GM18519 (cell line): ENCODE measurements around the gene MTARC2.
"Not testable (repeated sequence)": the region's sequence is repeated elsewhere in the genome, so short reads cannot be mapped to it uniquely, and the experiment has no call there.

Source experiments
- ATAC-seq: cut with Tn5 transposase; IDR thresholded peaks from one replicate; pipeline ENCODE4 v1.9.1; 2021; ENCODE audit warnings: mild to moderate bottlenecking, moderate library complexity; ENCODE audit not compliant: unreplicated experiment, low FRiP score

The MTARC2 gene

DNA sequence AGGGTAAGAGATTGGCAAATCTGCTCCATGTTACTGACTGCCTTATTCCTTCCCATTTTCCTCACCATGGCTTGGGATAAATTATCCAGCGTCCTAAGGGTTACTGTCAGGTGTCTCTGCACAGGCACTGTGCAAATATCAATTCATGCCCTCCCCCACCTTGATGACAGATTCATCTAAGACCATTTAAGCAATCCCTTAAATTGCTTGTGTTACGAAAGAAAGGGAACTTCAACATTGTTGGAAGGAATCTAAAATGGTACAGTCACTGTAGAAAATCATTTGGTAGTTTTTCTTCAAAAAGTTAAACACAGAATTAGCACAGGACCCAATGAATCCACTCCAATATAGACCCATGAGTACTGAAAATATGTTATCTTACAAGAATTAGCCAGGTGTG, 17.6 kb upstream of the MTARC2 start:
- ATAC-seq, result no peak

DNA sequence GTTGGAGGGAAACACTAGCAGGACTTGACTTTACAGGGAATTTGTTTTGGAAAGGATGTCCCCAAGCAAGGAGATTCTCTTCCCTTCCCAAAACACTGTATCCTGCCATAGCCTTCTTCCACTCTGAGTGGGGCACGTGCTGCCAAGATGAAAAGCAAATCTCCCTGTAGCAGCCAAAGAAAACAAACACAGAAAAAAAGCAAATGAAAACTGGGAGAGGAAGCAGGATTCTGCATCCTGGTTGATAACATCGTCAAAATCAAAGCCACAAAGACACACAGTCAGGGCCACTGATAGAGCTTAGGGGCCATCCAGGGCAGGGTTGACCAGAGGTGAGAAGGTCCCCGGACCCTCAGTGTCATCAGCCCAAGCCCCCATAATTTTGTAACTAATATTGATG, 16.0 kb upstream of the MTARC2 start:
- no peak for ATAC-seq

DNA sequence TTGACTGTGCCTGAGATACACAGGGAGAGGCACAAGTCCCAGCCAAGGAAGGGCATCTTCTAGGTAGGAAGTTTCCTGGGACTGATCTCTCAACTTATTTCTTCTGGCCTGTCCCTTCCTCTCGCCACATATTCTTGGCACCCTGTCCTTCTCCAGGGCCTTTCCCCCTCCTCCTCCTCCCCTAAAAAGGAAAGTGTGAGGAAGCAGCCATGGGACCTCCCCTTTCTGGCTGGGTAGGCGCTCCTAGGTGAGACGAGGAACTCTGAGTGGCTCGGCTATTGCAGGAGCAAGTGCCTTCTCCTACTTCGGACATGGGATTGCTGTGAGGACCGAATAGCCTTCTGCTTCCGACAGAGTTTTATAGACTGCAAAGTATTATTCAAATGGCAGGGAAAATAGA, 15.5 kb upstream of the MTARC2 start:
- ATAC-seq, result peak; percentile 5

DNA sequence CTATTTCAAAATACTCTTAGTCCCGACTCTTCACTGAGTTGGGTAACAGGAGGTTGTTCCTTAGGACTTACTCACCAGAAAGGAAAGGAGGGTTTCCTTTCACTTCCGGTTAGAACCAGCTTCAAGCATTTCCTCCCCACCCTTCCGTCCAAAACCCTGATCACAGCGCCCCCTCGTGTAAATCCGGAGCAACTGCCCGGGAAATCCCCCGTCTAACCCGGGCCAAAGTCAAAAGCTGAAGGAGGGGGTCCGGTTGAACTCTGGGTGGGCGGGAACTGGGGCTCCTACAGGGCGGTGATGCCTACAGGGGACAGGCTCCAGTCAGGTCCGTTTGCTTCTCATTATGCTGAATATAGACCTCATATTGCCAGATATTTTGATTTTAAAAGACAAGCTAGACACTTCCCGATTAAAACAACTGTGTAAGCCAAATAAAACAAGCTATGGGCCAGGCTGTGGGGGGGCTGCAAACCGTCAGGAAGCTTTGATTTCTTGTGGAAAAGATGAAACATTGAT, 15.0 kb upstream of the MTARC2 start:
- peak; percentile 53 for ATAC-seq

DNA sequence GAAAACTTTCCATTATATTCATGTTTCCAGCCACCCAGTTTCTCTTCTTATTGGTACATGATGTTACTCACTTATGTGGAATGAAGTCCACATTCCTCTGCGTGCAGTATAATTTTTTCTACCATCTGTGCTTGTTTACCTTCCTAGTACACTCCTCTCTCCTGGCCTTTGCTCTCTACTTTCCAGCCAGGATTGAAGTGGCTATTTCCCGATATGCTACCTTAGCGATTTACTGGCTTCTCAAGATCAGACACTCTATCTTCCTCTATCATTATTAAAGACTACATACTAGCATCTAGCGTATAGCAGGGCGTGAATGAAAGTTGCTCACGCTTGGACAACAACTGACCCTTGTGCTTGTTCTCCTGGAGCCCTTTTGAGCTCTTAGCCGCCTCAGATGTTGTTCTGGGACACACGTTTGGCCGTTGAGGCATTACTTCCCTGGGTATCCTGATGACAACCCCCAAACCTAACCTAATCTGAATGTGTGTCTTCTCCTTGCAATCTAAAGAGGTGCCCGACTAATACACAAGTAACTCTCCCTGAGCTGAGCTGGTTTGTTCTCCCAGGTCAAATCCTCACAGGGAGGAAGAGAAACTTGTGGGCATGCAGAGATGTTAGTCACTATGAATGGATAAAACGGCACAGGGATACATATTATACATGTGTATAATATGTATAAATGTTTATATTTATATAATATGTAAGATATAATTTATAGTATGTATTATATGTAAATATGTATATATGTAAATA, 13.4 kb upstream of the MTARC2 start:
- ATAC-seq, result no peak

DNA sequence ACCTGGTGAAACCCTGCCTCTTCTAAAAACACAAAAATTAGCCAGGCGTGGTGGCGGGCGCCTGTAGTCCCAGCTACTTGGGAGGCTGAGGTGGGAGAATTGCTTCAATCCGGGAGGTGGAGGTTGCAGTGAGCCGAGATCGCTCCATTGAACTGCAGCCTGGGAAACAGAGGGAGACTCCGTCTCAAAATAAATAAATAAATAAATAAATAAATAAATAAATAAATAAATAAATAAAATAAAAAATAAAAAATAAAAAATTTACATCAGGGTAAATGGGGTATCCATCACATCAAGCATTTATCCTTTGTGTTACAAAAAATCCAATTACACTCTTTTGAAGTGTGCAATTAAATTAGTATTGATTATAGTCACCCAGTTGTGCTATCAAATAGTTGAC, 11.8 kb upstream of the MTARC2 start:
- not testable (repeated sequence) for ATAC-seq

DNA sequence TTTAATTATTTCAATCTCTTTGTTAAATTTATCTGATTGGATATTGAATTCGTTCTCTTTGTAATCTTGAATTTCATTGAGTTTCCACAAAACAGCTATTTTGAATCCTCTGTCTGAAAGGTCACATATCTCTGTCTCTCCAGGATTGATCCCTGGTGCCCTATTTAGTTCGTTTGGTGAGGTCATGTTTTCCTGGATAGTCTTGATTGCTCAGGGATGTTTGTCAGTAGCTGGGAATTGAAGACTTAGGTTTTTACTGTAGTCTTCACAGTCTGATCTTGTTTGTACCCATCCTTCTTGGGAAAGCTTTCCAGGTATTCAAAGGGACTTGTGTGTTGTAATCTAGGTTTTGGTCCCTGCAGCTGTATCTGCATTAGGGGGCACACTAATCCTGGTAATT, 6.8 kb upstream of the MTARC2 start:
- ATAC-seq, result no peak

DNA sequence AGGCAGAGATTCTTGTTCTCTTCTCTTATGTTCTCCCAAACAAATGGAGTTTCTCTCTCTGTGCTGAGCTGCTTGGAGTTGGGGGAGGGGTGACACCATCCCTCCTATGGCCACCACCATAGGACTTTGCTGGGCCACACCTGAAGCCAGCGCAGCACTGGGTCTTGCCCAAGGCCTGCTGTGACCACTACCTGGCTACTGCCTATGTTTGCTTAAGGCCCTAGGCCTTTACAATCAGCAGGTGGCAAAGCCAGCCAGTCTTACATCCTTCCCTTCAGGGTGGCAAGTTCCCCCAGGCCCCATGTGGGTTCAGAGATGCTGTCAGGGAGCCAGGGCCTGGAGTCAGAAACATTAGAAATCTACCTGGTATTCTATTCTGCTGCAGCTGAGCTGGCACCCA, 6.3 kb upstream of the MTARC2 start:
- no peak for ATAC-seq

DNA sequence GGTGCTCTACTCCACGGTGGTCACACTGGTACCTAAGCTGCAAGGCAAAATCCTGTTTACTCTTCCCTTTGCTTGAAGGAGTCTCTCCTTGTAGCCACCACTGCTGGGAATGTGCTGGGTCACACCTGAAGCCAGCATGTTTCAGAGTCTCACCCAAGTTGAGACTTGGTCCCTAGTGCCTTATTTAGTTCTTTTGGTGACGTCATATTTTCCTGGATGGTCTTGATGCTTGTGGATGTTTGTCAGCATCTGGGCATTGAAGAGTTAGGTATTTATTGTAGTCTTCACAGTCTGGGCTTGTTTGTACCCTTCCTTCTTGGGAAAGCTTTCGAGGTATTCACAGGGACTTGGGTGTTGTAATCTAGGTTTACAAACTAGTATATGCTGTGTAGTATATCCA, 5.6 kb upstream of the MTARC2 start:
- no peak for ATAC-seq

DNA sequence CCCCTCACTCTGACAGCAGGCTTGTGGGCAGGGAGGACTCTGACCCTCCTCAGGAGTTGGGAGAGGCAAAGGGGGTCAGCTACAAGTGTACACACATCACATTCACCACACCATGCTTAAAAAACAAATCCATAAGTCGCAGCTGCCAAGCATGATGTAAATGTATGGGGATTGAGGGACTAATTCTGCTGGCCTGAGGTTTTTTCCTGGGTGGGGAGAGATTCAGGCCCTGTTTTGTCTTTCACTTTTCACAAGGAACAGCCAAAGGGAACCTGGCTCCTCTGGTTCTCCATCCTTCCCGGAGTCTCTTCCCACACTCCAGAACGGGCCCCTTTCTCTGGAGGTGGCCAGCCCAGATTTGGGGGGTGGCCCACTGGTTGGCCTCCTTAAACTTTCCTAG, 1.3 kb upstream of the MTARC2 start:
- ATAC-seq, result no peak

DNA sequence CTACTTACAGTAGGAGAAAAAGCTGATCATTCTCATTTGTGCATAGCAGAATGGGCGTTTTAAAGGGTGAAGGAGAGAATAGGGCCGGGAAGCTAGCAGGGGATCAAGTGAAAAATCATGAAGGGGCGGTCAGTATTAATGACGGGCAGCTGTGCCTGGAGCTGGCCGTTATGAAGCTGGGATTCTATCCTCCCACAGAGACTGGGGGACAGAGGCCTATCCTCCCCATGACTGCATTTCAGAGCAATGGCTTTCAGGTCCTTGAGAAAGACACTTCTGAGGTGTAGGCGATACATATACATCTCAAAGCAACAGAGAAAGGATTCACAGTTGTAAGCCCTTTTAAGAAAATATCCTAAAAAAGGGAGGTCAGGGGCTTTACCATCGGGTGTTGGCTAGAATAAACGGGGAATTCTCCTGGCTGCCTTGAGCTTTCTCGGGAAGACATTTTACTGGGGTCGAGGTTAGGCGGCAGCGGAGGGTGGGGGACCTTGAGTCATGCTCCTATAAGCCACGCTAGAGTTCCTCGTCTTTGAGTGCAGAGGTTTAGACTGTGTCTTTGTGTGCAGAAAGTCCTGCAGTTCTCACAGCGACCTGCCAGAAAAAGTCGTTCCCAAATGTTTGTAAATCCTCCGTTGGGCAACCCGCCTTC, 559 bp upstream of the MTARC2 start:
- peak; percentile 18 for ATAC-seq

DNA sequence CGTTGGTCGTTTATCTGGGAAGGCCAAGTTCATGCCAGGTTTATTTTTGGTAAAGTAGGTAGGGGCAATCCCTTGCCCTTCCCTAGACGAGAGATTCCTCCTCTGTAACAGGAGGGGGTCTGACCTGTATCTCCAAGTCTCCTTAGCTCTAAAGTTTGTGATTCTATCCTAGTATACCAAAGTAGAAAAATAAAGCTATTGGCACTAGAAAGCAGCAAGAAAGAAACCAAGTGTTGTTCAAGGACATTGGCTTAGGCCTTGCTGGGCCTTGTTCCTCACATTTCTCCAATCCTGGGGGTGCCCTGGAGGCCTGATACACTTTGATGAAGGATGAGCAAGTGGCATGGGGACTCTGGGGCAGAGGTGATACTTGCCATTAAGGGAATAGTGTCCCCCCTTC, 814 bp downstream of the MTARC2 start:
- no peak for ATAC-seq

DNA sequence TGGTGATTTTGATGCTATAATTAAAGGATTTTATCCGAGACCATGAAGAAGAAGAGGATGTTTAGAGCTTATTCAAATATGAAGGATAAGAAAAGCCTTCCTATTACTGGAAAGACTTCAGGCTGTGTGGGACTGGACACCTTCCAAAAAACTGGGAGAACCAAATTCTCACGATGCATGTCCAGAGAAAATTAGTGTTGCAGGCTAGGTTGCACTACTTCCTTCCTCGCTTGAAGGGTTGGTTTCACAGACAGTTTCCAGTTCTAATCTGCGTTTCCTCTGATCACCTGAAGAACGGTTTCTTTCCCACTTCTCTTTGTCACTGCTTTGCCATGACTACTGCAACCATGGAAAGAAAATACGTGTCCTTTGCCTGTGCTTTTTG, 2.0 kb downstream of the MTARC2 start:
- ATAC-seq, result no peak

DNA sequence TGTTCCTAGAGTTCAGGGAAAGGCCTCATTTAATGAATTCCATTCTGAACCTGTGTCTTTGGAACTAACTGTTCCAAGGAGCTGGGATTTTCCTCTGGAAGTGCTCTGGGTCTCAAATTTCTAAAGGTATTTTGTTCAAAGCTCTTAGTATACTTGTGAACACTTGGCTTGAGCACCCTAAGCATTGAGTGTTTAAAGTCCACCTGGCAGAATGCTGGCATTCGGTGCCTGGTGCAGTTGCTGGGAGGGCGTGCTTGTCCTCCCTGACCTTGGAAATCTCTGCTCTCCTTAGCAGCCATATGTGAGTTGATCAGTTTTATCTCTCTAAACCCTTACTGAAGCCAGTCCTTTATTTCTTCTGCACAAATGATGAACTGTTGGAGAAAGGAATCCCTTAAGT, 3.0 kb downstream of the MTARC2 start:
- ATAC-seq, result no peak

DNA sequence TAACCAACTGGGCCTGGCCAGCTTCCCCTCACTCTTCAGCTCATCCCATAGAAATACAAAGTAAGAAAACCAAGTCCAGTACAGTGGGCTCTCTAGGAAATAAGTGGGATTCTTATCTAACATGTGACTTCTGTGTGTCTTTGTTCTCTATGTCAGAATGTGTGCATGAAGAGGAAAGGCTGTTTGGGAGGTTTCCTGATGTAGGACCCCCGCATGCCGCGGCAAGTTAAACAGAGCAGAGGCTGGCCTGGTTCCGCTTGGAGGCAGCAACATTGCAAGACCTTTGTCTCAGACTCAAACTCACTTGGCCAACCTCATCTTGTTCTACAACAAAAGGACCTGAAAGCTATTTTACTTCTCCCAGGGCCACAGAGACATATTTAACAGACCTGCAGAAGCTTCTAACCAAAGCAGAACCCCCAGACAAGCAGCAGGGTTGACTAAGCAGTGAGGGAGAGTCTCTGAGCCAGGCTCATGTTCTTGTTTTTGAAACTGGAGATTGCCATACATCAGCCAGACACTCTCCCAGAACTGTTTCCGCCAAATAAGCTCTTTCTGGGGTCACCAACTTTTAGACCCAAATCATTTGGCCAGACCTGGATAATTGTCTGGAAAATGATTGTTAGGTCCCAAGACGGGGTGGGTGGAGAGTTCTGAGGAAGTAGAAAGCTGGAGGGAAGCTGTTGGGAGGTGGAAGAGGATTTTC, 6.2 kb downstream of the MTARC2 start:
- no peak for ATAC-seq

DNA sequence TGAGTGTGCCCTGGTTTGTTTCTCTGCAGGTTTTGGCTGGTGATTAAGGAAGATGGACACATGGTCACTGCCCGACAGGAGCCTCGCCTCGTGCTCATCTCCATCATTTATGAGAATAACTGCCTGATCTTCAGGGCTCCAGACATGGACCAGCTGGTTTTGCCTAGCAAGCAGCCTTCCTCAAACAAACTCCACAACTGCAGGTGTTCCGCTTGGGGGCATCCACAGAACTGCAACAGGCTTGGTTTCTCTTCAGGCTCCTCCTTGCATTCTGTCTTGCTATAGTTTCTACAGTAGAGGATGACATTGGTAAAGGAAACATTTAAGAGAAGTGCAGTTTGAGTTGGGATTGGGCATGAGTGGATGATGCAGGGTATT, 6.8 kb downstream of the MTARC2 start:
- no peak for ATAC-seq

DNA sequence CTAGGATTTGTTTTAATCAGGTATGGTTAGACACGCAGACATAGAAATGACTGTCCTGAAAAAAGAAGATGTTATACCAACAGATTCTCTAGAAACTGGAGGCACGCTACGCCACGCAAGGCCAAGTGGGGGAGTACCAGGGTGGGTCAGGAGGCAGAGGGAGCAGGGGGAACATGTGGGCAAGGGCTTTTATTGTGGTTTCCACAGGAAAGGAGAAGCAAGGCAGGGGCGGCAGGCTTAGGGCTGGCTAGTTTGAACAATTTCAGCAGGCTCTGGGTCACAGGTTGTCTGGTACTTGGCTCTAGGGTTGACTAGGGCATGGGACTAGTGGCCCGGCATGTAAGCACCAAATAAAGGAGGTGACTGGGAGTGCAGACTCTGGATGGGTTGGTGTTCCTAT, 7.2 kb downstream of the MTARC2 start:
- ATAC-seq, result no peak

DNA sequence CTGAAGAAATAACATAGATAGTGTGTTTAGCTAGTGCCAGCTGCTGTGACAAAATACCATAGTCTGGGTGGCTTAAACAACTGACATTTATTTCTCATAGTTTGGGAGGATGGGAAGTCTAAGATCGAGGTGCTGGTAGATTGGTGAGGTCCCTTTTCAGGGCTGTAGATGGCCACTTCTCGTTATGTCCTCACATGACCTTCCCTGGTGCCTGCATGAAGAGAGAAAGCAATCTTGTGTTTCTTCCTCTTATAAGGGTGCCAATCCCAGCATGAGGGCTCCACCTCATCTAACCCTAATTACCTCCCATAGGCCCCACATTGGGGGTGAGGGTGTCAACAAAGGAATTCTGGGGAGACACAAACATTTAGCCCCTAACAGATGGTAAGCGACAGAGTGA, 9.3 kb downstream of the MTARC2 start:
- no peak for ATAC-seq

DNA sequence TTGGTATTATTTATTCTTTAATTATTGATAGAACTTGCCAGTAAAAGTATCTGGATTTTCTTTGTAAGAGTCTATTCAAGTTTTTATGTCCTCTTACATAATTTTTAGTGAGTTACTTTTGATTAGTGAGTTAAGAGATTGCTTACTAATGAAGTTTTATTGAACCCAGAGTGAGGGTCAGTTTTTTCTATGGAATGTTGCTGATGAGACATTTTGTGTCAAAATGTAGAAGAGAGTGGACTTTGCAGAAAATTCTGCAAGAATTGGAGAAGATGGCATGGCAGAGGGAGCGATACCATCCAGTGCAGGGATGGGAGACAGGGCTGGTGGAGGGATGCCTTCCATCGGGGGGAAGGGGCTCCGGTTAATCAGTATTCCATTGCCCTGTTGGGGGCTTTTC, 11.0 kb downstream of the MTARC2 start:
- no peak for ATAC-seq

DNA sequence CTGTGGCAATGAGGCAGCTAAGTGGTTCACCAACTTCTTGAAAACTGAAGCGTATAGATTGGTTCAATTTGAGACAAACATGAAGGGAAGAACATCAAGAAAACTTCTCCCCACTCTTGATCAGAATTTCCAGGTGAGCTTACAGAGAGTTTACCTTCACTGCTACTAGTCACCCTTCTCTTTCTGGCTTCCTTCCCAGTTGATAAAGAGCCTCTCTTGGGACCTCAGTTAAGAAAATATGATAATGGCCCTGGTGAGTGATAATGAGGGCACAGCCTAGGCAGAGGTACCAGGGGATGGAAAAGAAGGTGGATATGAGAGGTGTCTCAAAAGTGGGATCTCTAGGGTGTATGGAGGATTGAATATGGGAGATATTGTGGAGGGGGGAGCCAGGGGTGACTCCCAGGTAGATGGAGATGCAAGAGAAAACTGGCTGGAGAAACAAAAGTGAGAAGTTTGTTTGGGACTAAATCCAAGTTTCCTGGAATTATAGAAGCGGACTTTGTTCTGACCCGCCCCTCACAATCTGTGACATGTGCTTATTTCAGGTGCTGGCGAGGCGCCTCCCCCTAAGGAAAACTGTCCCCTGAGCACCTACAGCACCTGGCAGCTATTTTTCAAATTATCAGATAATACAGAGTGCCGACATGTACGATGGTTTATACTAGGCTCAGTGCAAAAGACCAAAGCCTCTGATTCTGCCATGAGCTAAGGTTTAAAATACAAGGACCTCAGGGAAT, 13.7 kb downstream of the MTARC2 start:
- ATAC-seq, result no peak

DNA sequence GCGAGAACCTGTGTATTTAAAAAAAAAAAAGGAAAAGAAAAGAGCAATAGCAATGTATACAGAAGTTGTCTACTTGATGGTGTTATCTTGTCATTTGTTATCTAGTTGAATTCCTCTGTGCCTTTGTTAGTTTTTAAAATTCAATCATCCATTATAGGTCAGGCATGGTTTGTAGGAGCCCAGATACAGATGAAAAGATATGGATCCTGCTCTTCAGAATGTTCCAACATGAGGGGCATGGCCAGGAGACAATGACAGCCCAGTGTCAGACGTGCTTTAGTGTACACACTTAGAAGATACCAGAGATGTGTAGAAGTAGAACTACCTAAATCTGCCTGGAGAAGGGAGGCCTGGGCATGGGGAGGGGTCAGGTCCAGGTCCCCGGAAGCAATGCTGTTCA, 16.6 kb downstream of the MTARC2 start:
- ATAC-seq, result no peak
